ENCODE data around the gene PCCA. TPM values are rescaled to one million over a fixed set of nuclear protein-coding genes. Genes with fewer than 3 reads are reported as not detected.

Gene PCCA
- total and polyA plus RNA-seq, 2 experiments from 2014 or later = 29.8 to 59.2 TPM

- Histone ChIP-seq H3K4me3 (no peak overlapping the region), H3K27me3 (no peaks in the 10 kb centered on the region), H3K36me3 (no peaks in the 10 kb centered on the region), H3K4me1 (ENCODE audit: low read depth) (no peaks in the 10 kb centered on the region), H3K27ac (no peak overlapping the region), H3K9me3 (ENCODE audit: low read depth) (no peaks in the 10 kb centered on the region)
- TF ChIP-seq, protein P1, sequence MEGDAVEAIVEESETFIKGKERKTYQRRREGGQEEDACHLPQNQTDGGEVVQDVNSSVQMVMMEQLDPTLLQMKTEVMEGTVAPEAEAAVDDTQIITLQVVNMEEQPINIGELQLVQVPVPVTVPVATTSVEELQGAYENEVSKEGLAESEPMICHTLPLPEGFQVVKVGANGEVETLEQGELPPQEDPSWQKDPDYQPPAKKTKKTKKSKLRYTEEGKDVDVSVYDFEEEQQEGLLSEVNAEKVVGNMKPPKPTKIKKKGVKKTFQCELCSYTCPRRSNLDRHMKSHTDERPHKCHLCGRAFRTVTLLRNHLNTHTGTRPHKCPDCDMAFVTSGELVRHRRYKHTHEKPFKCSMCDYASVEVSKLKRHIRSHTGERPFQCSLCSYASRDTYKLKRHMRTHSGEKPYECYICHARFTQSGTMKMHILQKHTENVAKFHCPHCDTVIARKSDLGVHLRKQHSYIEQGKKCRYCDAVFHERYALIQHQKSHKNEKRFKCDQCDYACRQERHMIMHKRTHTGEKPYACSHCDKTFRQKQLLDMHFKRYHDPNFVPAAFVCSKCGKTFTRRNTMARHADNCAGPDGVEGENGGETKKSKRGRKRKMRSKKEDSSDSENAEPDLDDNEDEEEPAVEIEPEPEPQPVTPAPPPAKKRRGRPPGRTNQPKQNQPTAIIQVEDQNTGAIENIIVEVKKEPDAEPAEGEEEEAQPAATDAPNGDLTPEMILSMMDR (IDR thresholded peaks at IDR 0.05; ENCODE audit: low read depth, low read length) = no peak
- no peak for DNase-seq (ENCODE audit: low read depth in 1 of 2, low spot score in 1 of 2)
Observed at GRCh38 chr13:100459747-100460146, 370.9 kb downstream of the PCCA start.

DNA sequence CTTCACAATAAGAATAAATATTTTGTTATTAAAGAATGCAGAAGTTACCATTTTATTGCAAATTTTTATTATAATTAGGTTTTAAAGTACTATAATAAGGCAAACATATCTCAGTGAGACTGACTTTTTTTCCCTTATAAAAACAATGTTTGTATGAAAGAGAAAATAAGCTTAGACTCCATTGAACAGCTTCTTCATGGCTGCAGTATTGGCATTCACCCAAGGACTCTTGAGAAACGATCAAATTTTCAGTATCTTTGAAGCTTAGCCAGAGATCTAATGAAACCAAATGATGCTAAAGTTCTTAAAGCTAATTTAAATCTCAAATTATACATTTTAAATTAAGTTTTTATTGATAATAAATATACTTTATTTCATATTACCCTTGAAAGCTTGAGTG is 371.4 kb downstream of the PCCA start:
- H3K27ac ChIP-seq = no peak overlapping the region
- no peaks in the 10 kb centered on the region for H3K9me3 ChIP-seq (ENCODE audit: low read depth)
- peak in 1 of 2 donors; percentile 9 for DNase-seq (ENCODE audit: low read depth in 1 of 2, low spot score in 1 of 2)
- no peaks in the 10 kb centered on the region for H3K27me3 ChIP-seq
- H3K4me1 ChIP-seq (ENCODE audit: low read depth) = no peaks in the 10 kb centered on the region
- TF ChIP-seq, protein P1 (IDR thresholded peaks at IDR 0.05; ENCODE audit: low read depth, low read length) = no peak
- H3K4me3 ChIP-seq = no peak overlapping the region
- H3K36me3 ChIP-seq = no peaks in the 10 kb centered on the region

DNA sequence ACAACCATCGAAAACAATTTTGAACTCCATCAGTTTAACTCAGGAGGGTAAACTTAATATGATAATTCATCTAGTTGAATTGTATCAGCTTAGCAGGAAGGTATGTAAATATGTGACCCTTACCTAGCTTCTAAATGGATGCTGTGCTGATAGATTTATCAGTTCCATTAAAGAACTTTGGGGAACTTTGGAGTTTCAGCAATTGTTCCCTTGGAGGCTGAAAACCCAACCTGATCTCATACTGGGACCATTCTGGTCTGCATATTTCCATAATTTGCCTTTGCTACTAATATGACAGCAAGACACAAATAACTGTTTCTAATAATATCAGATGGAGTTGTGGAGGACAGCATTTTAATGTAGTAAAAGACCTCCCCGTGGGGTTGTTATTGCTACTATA is 371.9 kb downstream of the PCCA start:
- TF ChIP-seq, protein P1 (IDR thresholded peaks at IDR 0.05; ENCODE audit: low read depth, low read length) = no peak
- H3K4me1 ChIP-seq (ENCODE audit: low read depth) = no peaks in the 10 kb centered on the region
- no peaks in the 10 kb centered on the region for H3K27me3 ChIP-seq
- H3K9me3 ChIP-seq (ENCODE audit: low read depth) = no peaks in the 10 kb centered on the region
- no peaks in the 10 kb centered on the region for H3K36me3 ChIP-seq
- no peak overlapping the region for H3K27ac ChIP-seq
- DNase-seq (ENCODE audit: low read depth in 1 of 2, low spot score in 1 of 2) = no peak
- no peak overlapping the region for H3K4me3 ChIP-seq

GRCh38 chr13:100461309-100462030 is 372.6 kb downstream of the PCCA start:
- H3K36me3 ChIP-seq = no peaks in the 10 kb centered on the region
- TF ChIP-seq, protein P1 (IDR thresholded peaks at IDR 0.05; ENCODE audit: low read depth, low read length) = no peak
- no peaks in the 10 kb centered on the region for H3K9me3 ChIP-seq (ENCODE audit: low read depth)
- H3K27ac ChIP-seq = no peak overlapping the region
- DNase-seq (ENCODE audit: low read depth in 1 of 2, low spot score in 1 of 2) = no peak
- H3K27me3 ChIP-seq = no peaks in the 10 kb centered on the region
- no peaks in the 10 kb centered on the region for H3K4me1 ChIP-seq (ENCODE audit: low read depth)
- no peak overlapping the region for H3K4me3 ChIP-seq

DNA sequence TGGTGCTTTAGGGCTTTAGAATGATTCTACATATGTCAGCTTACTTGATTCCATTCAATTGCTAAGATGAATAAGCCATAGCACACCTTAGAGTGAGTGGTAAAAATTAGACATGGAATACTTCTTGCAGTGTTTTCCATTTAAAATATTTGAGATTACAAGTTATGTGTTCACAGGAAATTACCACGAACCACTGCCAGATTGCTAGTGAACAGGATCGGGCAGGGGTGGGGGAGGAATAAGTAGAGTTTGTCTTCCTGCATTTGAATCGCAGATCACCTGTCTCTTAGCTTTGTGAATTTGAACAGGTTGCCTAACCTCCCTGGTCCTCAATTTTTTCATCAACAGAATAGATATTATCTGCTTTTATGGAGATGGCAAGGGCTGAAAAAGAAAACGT is 375.1 kb downstream of the PCCA start:
- Histone ChIP-seq H3K4me3 (no peak overlapping the region), H3K27ac (no peak overlapping the region), H3K36me3 (no peaks in the 10 kb centered on the region), H3K4me1 (ENCODE audit: low read depth) (no peaks in the 10 kb centered on the region), H3K27me3 (no peaks in the 10 kb centered on the region), H3K9me3 (ENCODE audit: low read depth) (no peaks in the 10 kb centered on the region)
- peak in 1 of 2 donors; percentile 27 for DNase-seq (ENCODE audit: low read depth in 1 of 2, low spot score in 1 of 2)
- TF ChIP-seq, protein P1 (IDR thresholded peaks at IDR 0.05; ENCODE audit: low read depth, low read length) = no peak

Data from cardiac muscle cell (in vitro differentiated cells and primary cell).